Keratinocyte (primary cell): ENCODE data around the gene SNX12. TPM values are rescaled to one million over a fixed set of nuclear protein-coding genes. Genes with fewer than 3 reads are reported as not detected.

Source experiments
- DNase-seq: peaks from one replicate; pipeline ENCODE4 v3.0.0-alpha.2; 2011; ENCODE audit warnings: low read depth, missing footprints, low spot score
- FAIRE-seq: peaks from 2 replicates; lab custom pipeline; 2011; peaks lifted over from hg19 to GRCh38; lab: Jason Lieb, UNC
- H2AFZ ChIP-seq: 2 replicates; pipeline ENCODE4 v1.6.0; 2012; ENCODE audit warnings: low read length, control low read depth, inconsistent platforms; ENCODE audit not compliant: control insufficient read depth
- H3K27ac ChIP-seq: 2 replicates; pipeline ENCODE4 v1.5.1; 2011; ENCODE audit warnings: low read length; ENCODE audit not compliant: control insufficient read depth, insufficient read depth
- H3K27me3 ChIP-seq: 3 replicates; pipeline ENCODE4 v1.6.0; 2011; ENCODE audit warnings: low read length; ENCODE audit not compliant: control insufficient read depth, insufficient read depth; ENCODE audit errors: extremely low read depth
- H3K36me3 ChIP-seq, 2 experiments: 2 replicates in 1 of 2; 3 replicates in 1 of 2; pipeline ENCODE4 v1.5.1; 2011; ENCODE audit warnings: low read length in 2 of 2, mild to moderate bottlenecking in 1 of 2; ENCODE audit not compliant: control insufficient read depth in 2 of 2, insufficient read depth in 2 of 2; ENCODE audit errors: extremely low read depth in 1 of 2
- H3K4me1 ChIP-seq: 3 replicates; pipeline ENCODE4 v1.5.1; 2011; ENCODE audit warnings: low read length; ENCODE audit not compliant: control insufficient read depth, insufficient read depth; ENCODE audit errors: extremely low read depth
- H3K4me2 ChIP-seq: 3 replicates; pipeline ENCODE4 v1.6.0; 2011; ENCODE audit warnings: low read depth, low read length; ENCODE audit not compliant: control insufficient read depth, insufficient read depth; ENCODE audit errors: extremely low read depth
- H3K4me3 ChIP-seq, 3 experiments: fragments of 200-600 bp in 1 of 3; sonication (generic) in 1 of 3; 2 replicates in 2 of 3; 3 replicates in 1 of 3; pipeline ENCODE4 v1.5.1; 2011 to 2016; ENCODE audit warnings: low read length in 3 of 3, mild to moderate bottlenecking in 3 of 3, control low read depth in 2 of 3, inconsistent platforms in 1 of 3, low read depth in 1 of 3, mixed read lengths in 1 of 3, mixed run types in 1 of 3, moderate library complexity in 1 of 3; ENCODE audit not compliant: control insufficient read depth in 2 of 3, insufficient read depth in 2 of 3; ENCODE audit errors: extremely low read depth in 1 of 3
- H3K79me2 ChIP-seq: 2 replicates; pipeline ENCODE4 v1.6.0; 2012; ENCODE audit warnings: low read length; ENCODE audit not compliant: control insufficient read depth, insufficient read depth
- H3K9ac ChIP-seq: 3 replicates; pipeline ENCODE4 v1.6.0; 2011; ENCODE audit warnings: low read length; ENCODE audit not compliant: control insufficient read depth, insufficient read depth; ENCODE audit errors: extremely low read depth
- H3K9me1 ChIP-seq: 3 replicates; pipeline ENCODE4 v1.6.0; 2011; ENCODE audit warnings: low read length; ENCODE audit not compliant: control insufficient read depth, insufficient read depth; ENCODE audit errors: extremely low read depth
- H3K9me3 ChIP-seq: 2 replicates; pipeline ENCODE4 v1.5.1; 2012; ENCODE audit warnings: low read depth, low read length; ENCODE audit not compliant: control insufficient read depth
- H4K20me1 ChIP-seq: 3 replicates; pipeline ENCODE4 v1.6.0; 2011; ENCODE audit warnings: low read length; ENCODE audit not compliant: control insufficient read depth, insufficient read depth; ENCODE audit errors: extremely low read depth
- EZH2 ChIP-seq: IDR thresholded peaks from one replicate; pipeline ENCODE4 v1.6.1; 2012; ENCODE audit warnings: inconsistent platforms, mild to moderate bottlenecking, low read length, moderate library complexity
- dilution Hi-C: fragments of 300-500 bp; cut with MboI; formaldehyde crosslinking; loops from one replicate; pipeline ENCODE4 v1.7.0; 2020; ENCODE audit warnings: low sequenced_read_pairs; ENCODE audit not compliant: extremely low pct_ligation_motif_present
- polyA plus RNA-seq, 5 experiments: library from polyadenylated mRNA; depleted of rRNA in 3 of 5; stranded (reverse) in 3 of 5; stranded (forward) in 1 of 5; unstranded in 1 of 5; fragments of >200 nt; gene quantifications; 1 replicate in 1 of 5; 2 replicates in 3 of 5; 3 replicates in 1 of 5; pipeline versions ENCODE4 v1.2.1 to v1.2.3, GENCODE V29; 2011 to 2012; ENCODE audit warnings: missing spikeins in 2 of 5, low read depth in 1 of 5, low replicate concordance in 1 of 5
- small RNA-seq, 3 experiments: library from RNA; depleted of rRNA; stranded (forward); fragments of <200 nt; gene quantifications; one replicate each; pipeline ENCODE3, GENCODE V24; 2012; ENCODE audit warnings: low read depth in 3 of 3, low replicate concordance in 1 of 3; ENCODE audit not compliant: insufficient read length in 3 of 3
- TF ChIP-seq, protein P1 (sequence below), 3 experiments: IDR thresholded peaks in 1 of 3; conservative IDR thresholded peaks in 1 of 3; optimal IDR thresholded peaks in 1 of 3; 2 replicates in 2 of 3; 3 replicates in 1 of 3; pipeline versions ENCODE3 to v1.5.1; 2011; ENCODE audit warnings: low read length in 3 of 3, mild to moderate bottlenecking in 3 of 3, moderate library complexity in 2 of 3, control low read depth in 1 of 3, inconsistent platforms in 1 of 3; ENCODE audit not compliant: insufficient read depth in 2 of 3; ENCODE audit errors: extremely low read depth in 1 of 3

Gene SNX12
- polyA plus RNA-seq, 1 donor (not counting 4 experiments of a cell fraction or from before 2014, with no cell fraction given), result 94.0 TPM

DNA sequence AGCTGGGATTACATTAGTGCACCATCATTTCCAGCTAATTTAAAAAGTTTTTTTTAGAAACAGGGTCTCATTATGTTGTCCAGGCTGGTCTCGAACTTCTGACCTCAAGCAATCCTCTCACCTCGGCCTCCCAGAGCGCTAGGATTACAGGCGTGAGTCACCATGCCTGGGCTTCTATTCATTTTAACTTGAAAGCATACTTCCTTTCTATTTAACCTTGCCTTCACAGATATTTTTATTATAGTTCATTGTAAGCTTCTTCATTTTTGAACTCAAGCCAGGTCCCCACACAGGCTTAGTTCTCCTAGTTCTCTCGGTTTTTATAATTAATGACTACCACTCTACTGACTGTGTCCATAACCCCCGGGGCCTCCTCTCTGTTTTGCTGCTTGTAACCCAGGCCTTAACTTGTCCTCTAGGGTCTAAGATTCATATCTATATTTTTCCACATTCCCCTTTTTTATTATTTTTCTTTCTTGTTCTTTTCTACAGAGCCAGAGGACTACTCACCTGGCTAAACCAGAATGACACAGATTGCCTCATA lies 50.7 kb downstream of the SNX12 start:
- no peaks in the 10 kb centered on the region for H4K20me1 ChIP-seq
- H2AFZ ChIP-seq, result no peak overlapping the region
- no peaks in the 10 kb centered on the region for H3K79me2 ChIP-seq
- DNase-seq (no peak), FAIRE-seq (no peak)
- no peaks in the 10 kb centered on the region for H3K36me3 ChIP-seq
- H3K9me3 ChIP-seq, result no peaks in the 10 kb centered on the region
- no peaks in the 10 kb centered on the region for H3K27me3 ChIP-seq
- dilution Hi-C loops, result no loop called here
- no peak overlapping the region for H3K4me3 ChIP-seq
- no peaks in the 10 kb centered on the region for H3K4me1 ChIP-seq
- H3K4me2 ChIP-seq, result no peak overlapping the region
- no peak overlapping the region for H3K27ac ChIP-seq
- no peak overlapping the region for H3K9ac ChIP-seq
- no peaks in the 10 kb centered on the region for H3K9me1 ChIP-seq
- no peak for TF ChIP-seq EZH2
- TF ChIP-seq, protein P1, sequence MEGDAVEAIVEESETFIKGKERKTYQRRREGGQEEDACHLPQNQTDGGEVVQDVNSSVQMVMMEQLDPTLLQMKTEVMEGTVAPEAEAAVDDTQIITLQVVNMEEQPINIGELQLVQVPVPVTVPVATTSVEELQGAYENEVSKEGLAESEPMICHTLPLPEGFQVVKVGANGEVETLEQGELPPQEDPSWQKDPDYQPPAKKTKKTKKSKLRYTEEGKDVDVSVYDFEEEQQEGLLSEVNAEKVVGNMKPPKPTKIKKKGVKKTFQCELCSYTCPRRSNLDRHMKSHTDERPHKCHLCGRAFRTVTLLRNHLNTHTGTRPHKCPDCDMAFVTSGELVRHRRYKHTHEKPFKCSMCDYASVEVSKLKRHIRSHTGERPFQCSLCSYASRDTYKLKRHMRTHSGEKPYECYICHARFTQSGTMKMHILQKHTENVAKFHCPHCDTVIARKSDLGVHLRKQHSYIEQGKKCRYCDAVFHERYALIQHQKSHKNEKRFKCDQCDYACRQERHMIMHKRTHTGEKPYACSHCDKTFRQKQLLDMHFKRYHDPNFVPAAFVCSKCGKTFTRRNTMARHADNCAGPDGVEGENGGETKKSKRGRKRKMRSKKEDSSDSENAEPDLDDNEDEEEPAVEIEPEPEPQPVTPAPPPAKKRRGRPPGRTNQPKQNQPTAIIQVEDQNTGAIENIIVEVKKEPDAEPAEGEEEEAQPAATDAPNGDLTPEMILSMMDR (optimal IDR thresholded peaks at IDR 0.05 in 1 of 3, IDR thresholded peaks at IDR 0.05 in 1 of 3, conservative IDR thresholded peaks at IDR 0.05 in 1 of 3; ENCODE audit: extremely low read depth in 1 of 3, insufficient read depth in 2 of 3, low read length in 3 of 3), result no peak

Small RNA genes within 50 kb of the gene (small RNA-seq; reads per million reads assigned to genes)
- gene CXorf65, result 0 reads per million in 3 experiments
- 0 to 0.27 (median 0) reads per million in 3 experiments for gene RNU1-56P

Other genes starting within 250 kb of the SNX12 start
- not detected in 3 replicates for gene TEX11, start 159.6 kb downstream of the SNX12 start, polyA plus RNA-seq
- gene SLC7A3, start 137.2 kb downstream of the SNX12 start, polyA plus RNA-seq, result not detected in 3 replicates
- gene FOXO4, start 27.5 kb upstream of the SNX12 start, polyA plus RNA-seq, result 1.5 to 3.2 TPM (median 1.6 TPM) in 3 replicates
- gene CXorf65, start 38.4 kb upstream of the SNX12 start, polyA plus RNA-seq, result not detected in 3 replicates
- 0.12 to 0.42 TPM (median 0.26 TPM) in 3 replicates for gene IL2RG, start 43.2 kb upstream of the SNX12 start, polyA plus RNA-seq
- 4.2 to 7.1 TPM (median 4.5 TPM) in 3 replicates for gene MED12, start 50.3 kb upstream of the SNX12 start, polyA plus RNA-seq
- gene NLGN3, start 76.5 kb upstream of the SNX12 start, polyA plus RNA-seq, result 0.05 to 0.08 TPM (median 0.07 TPM) in 3 replicates
- not detected in 3 replicates for gene GJB1, start 154.9 kb upstream of the SNX12 start, polyA plus RNA-seq
- 7.3 to 11.6 TPM (median 7.7 TPM) in 3 replicates for gene ZMYM3, start 185.8 kb upstream of the SNX12 start, polyA plus RNA-seq
- 229 to 352 TPM (median 245 TPM) in 3 replicates for gene NONO, start 215.3 kb upstream of the SNX12 start, polyA plus RNA-seq
- gene ITGB1BP2, start 233.4 kb upstream of the SNX12 start, polyA plus RNA-seq, result 0.42 to 1.0 TPM (median 0.44 TPM) in 3 replicates